Fibroblast of lung (primary cell): Measurements from ENCODE around the gene CCDC148. TPM values are rescaled to one million over a fixed set of nuclear protein-coding genes. Genes with fewer than 3 reads are reported as not detected.

ENCODE experiments used
- DNase-seq, 2 donors: peaks; one replicate each; pipeline versions ENCODE4 v3.0.0 to v3.0.0-alpha.2; 2010; ENCODE audit warnings: low read depth in 2 of 2
- H2AFZ ChIP-seq: 2 replicates; pipeline ENCODE4 v1.5.1; 2012; ENCODE audit warnings: low read length, control low read depth, inconsistent platforms
- H3K27ac ChIP-seq: 2 replicates; pipeline ENCODE4 v1.5.1; 2011; ENCODE audit warnings: low read length, control low read depth; ENCODE audit not compliant: insufficient read depth
- H3K27me3 ChIP-seq: 2 replicates; pipeline ENCODE4 v1.5.1; 2011; ENCODE audit warnings: mild to moderate bottlenecking, low read length; ENCODE audit not compliant: control insufficient read depth, insufficient read depth
- H3K36me3 ChIP-seq: 2 replicates; pipeline ENCODE4 v1.5.1; 2011; ENCODE audit warnings: low read length; ENCODE audit not compliant: control insufficient read depth, insufficient read depth
- H3K4me1 ChIP-seq: 2 replicates; pipeline ENCODE4 v1.5.1; 2011; ENCODE audit warnings: low read length; ENCODE audit not compliant: control insufficient read depth, insufficient read depth; ENCODE audit errors: extremely low read depth
- H3K4me2 ChIP-seq: 2 replicates; pipeline ENCODE4 v1.5.1; 2011; ENCODE audit warnings: low read length, control low read depth; ENCODE audit not compliant: insufficient read depth; ENCODE audit errors: extremely low read depth
- H3K4me3 ChIP-seq, 4 experiments: fragments of 200-600 bp in 1 of 4; sonication (generic) in 1 of 4; replicated peaks in 1 of 4; 2 replicates each; pipeline ENCODE4 v1.5.1; 2011 to 2016; ENCODE audit warnings: low read length in 4 of 4, low read depth in 3 of 4, mild to moderate bottlenecking in 3 of 4, control low read depth in 2 of 4, inconsistent platforms in 1 of 4, mixed read lengths in 1 of 4; ENCODE audit not compliant: insufficient read depth in 1 of 4; ENCODE audit errors: control extremely low read depth in 1 of 4
- H3K79me2 ChIP-seq: 2 replicates; pipeline ENCODE4 v1.5.1; 2012; ENCODE audit warnings: mild to moderate bottlenecking, low read length, inconsistent platforms; ENCODE audit not compliant: control insufficient read depth, insufficient read depth
- H3K9ac ChIP-seq: 2 replicates; pipeline ENCODE4 v1.5.1; 2011; ENCODE audit warnings: mild to moderate bottlenecking, low read length, control low read depth; ENCODE audit not compliant: insufficient read depth
- H3K9me3 ChIP-seq: 2 replicates; pipeline ENCODE4 v1.5.1; 2012; ENCODE audit warnings: low read depth, low read length; ENCODE audit not compliant: control insufficient read depth, insufficient read depth
- H4K20me1 ChIP-seq: 2 replicates; pipeline ENCODE4 v1.5.1; 2011; ENCODE audit warnings: low read length; ENCODE audit not compliant: control insufficient read depth, insufficient read depth; ENCODE audit errors: extremely low read depth
- CTCF ChIP-seq, 2 donors: IDR thresholded peaks in 1 of 2; conservative IDR thresholded peaks in 1 of 2; 1 replicate in 1 of 2; 2 replicates in 1 of 2; pipeline ENCODE4 v1.5.1; 2011 to 2012; ENCODE audit warnings: low read length in 2 of 2, control low read depth in 1 of 2, inconsistent platforms in 1 of 2, low read depth in 1 of 2, mild to moderate bottlenecking in 1 of 2
- EZH2 ChIP-seq: IDR thresholded peaks from 2 replicates; pipeline ENCODE4 v1.5.1; 2012; ENCODE audit warnings: low read length, control low read depth, mild to moderate bottlenecking; ENCODE audit errors: missing control alignments
- polyA plus RNA-seq, 2 donors: library from polyadenylated mRNA; depleted of rRNA in 1 of 2; stranded (reverse) in 1 of 2; unstranded in 1 of 2; fragments of >200 nt; gene quantifications; 2 replicates each; pipeline ENCODE4 v1.2.1, GENCODE V29; 2011 to 2012; ENCODE audit warnings: missing spikeins in 1 of 2
- total RNA-seq: library from RNA; depleted of rRNA; stranded (reverse); fragments of >200 nt; gene quantifications from 2 replicates; pipeline ENCODE4 v1.2.1, GENCODE V29; 2014

CCDC148 gene
- total and polyA plus RNA-seq, 2 donors (not counting 1 experiment from before 2014, with no cell fraction given), result 1.2 TPM

DNA sequence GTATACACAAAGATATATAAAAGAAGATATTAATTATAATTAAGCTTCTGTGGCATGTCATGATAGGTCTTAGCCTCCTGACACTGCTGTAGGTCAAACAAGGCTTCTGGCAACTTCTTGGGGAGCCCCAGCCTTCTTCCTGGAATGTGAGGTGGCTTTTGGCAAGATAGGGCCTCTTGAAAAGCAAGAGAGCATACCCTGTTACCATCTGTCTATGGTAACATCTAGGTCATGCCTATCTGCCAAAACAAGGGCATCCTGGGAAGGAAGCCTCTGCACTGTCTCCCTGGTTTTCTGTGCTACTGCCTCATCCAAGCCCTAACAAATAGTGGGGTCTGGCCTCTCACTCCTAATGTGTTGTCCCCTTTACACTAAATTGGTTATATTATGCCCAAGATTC, 70.9 kb downstream of the CCDC148 start:
- no peaks in the 10 kb centered on the region for H3K9me3 ChIP-seq
- no peaks in the 10 kb centered on the region for H3K79me2 ChIP-seq
- TF ChIP-seq CTCF (conservative IDR thresholded peaks at IDR 0.05 in 1 of 2, IDR thresholded peaks at IDR 0.05 in 1 of 2; ENCODE audit: low read depth in 1 of 2, low read length in 2 of 2) (no peak), EZH2 (no peak)
- DNase-seq, result no peak
- H3K4me1 ChIP-seq, result no peaks in the 10 kb centered on the region
- H4K20me1 ChIP-seq, result no peaks in the 10 kb centered on the region
- no peak overlapping the region for H3K4me2 ChIP-seq
- H3K27ac ChIP-seq, result no peak overlapping the region
- no peaks in the 10 kb centered on the region for H3K36me3 ChIP-seq
- no peak overlapping the region for H3K4me3 ChIP-seq
- H2AFZ ChIP-seq, result no peak overlapping the region
- H3K27me3 ChIP-seq, result no peaks in the 10 kb centered on the region
- H3K9ac ChIP-seq, result no peak overlapping the region

- TF ChIP-seq EZH2 (no peak), CTCF (conservative IDR thresholded peaks at IDR 0.05 in 1 of 2, IDR thresholded peaks at IDR 0.05 in 1 of 2; ENCODE audit: low read depth in 1 of 2, low read length in 2 of 2) (no peak)
- Histone ChIP-seq H3K4me2 (no peak overlapping the region), H3K9ac (no peak overlapping the region), H3K9me3 (no peaks in the 10 kb centered on the region), H2AFZ (no peak overlapping the region), H3K4me3 (no peak overlapping the region), H3K36me3 (no peaks in the 10 kb centered on the region), H3K27ac (no peak overlapping the region), H3K79me2 (no peaks in the 10 kb centered on the region), H3K27me3 (no peaks in the 10 kb centered on the region), H4K20me1 (no peaks in the 10 kb centered on the region), H3K4me1 (no peaks in the 10 kb centered on the region)
- DNase-seq, result no peak
Measured at GRCh38 chr2:158381978-158382377, 74.6 kb downstream of the CCDC148 start.

DNA sequence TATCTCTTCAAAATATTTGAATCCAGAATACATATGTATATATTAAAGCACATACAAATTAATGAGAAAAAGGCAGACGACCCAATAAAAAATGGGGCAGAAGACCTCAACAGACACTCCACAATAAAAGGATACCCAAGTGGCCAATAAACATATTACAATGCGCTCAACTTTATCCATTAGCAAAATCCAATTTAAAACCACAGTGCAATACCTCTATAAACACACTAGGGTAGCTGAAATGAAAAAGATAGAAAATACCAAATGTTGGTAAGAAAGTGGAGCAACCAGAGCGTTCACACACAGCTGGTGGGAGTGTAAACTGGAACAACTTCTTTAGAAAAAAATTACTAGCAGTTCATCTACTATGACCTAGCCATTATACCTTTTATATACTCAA, 75.3 kb downstream of the CCDC148 start:
- Histone ChIP-seq H3K4me3 (no peak overlapping the region), H3K27me3 (no peaks in the 10 kb centered on the region), H3K36me3 (no peaks in the 10 kb centered on the region), H3K79me2 (no peaks in the 10 kb centered on the region), H3K9ac (no peak overlapping the region), H3K4me2 (no peak overlapping the region), H2AFZ (no peak overlapping the region), H3K27ac (no peak overlapping the region), H3K9me3 (no peaks in the 10 kb centered on the region), H4K20me1 (no peaks in the 10 kb centered on the region), H3K4me1 (no peaks in the 10 kb centered on the region)
- TF ChIP-seq CTCF (conservative IDR thresholded peaks at IDR 0.05 in 1 of 2, IDR thresholded peaks at IDR 0.05 in 1 of 2; ENCODE audit: low read depth in 1 of 2, low read length in 2 of 2) (no peak), EZH2 (no peak)
- DNase-seq, result no peak
